PC-3 (cell line): Measurements from ENCODE around the gene ARSK. TPM values are rescaled to one million over a fixed set of nuclear protein-coding genes. Genes with fewer than 3 reads are reported as not detected.

Experiments
- ATAC-seq: fragments of 200-7000 bp; cut with Tn5 transposase; 2 replicates; pipeline ENCODE4 v1.9.1; 2020; ENCODE audit warnings: mild to moderate bottlenecking, moderate library complexity
- BruUV-seq: library from RNA; stranded (reverse); fragments of 400-500 nt; replicated peaks from 2 replicates; lab custom pipeline; 2021; lab: Mats Ljungman, UMichigan
- CTCF ChIA-PET: fragments of 300-600 bp; sonication (Branson Sonifier 250); formaldehyde crosslinking; loops from one replicate; lab custom pipeline; 2022; ENCODE audit warnings: antibody characterized with exemption; lab: Charles Lee
- POLR2A ChIA-PET: fragments of 300-600 bp; sonication (Branson Sonifier 250); formaldehyde crosslinking; loops from one replicate; lab custom pipeline; 2022; ENCODE audit warnings: antibody characterized with exemption; ENCODE audit not compliant: unreplicated experiment; lab: Charles Lee
- DNase-seq: peaks from one replicate; pipeline ENCODE4 v3.0.0-alpha.2; 2015
- H2AFZ ChIP-seq: fragments of 300-600 bp; sonication (generic); 2 replicates; pipeline ENCODE4 v1.6.0; 2016; ENCODE audit warnings: antibody characterized with exemption, low read length
- H3F3A ChIP-seq: fragments of 300-600 bp; sonication (generic); one replicate; pipeline ENCODE4 v1.6.0; 2017; ENCODE audit warnings: antibody characterized with exemption, low read length, control low read depth, mild to moderate bottlenecking; ENCODE audit not compliant: unreplicated experiment
- H3K27ac ChIP-seq: fragments of 300-600 bp; sonication (generic); 2 replicates; pipeline ENCODE4 v1.5.1; 2016; ENCODE audit warnings: mild to moderate bottlenecking, low read length
- H3K27me3 ChIP-seq: fragments of 300-600 bp; sonication (generic); 2 replicates; pipeline ENCODE4 v1.6.1; 2016; ENCODE audit warnings: low read length, mixed read lengths
- H3K36me3 ChIP-seq: fragments of 300-600 bp; sonication (generic); 2 replicates; pipeline ENCODE4 v1.6.1; 2016; ENCODE audit warnings: low read depth, mixed run types, low read length, mixed read lengths
- H3K4me1 ChIP-seq: fragments of 300-600 bp; sonication (generic); 2 replicates; pipeline ENCODE4 v1.5.1; 2016; ENCODE audit warnings: low read length; ENCODE audit not compliant: insufficient read depth
- H3K4me2 ChIP-seq: fragments of 300-600 bp; sonication (generic); 2 replicates; pipeline ENCODE4 v1.6.0; 2016; ENCODE audit warnings: low read length
- H3K4me3 ChIP-seq: fragments of 300-600 bp; sonication (generic); 2 replicates; pipeline ENCODE4 v1.5.1; 2016; ENCODE audit warnings: mild to moderate bottlenecking, low read length, mixed read lengths
- H3K79me2 ChIP-seq: fragments of 300-600 bp; sonication (generic); 2 replicates; pipeline ENCODE4 v1.6.1; 2017; ENCODE audit warnings: low read length, mixed read lengths
- H3K9ac ChIP-seq: fragments of 300-600 bp; sonication (generic); 2 replicates; pipeline ENCODE4 v1.6.0; 2016; ENCODE audit warnings: mild to moderate bottlenecking, low read length
- H3K9me2 ChIP-seq: fragments of 300-600 bp; sonication (generic); replicated peaks from 2 replicates; pipeline ENCODE4 v1.6.1; 2016; ENCODE audit warnings: mixed run types, low read length, mixed read lengths
- H3K9me3 ChIP-seq: fragments of 300-600 bp; sonication (generic); 2 replicates; pipeline ENCODE4 v1.6.1; 2016; ENCODE audit warnings: low read length, mixed read lengths
- H4K20me1 ChIP-seq: fragments of 300-600 bp; sonication (generic); 2 replicates; pipeline ENCODE4 v1.6.1; 2016; ENCODE audit warnings: low read length, mixed read lengths
- EZH2 ChIP-seq: fragments of 300-600 bp; sonication (generic); IDR thresholded peaks from one replicate; pipeline ENCODE4 v1.6.1; 2017; ENCODE audit warnings: antibody characterized with exemption, mild to moderate bottlenecking, low read length; ENCODE audit not compliant: unreplicated experiment
- EZH2phosphoT487 ChIP-seq: fragments of 300-600 bp; sonication (generic); IDR thresholded peaks from 2 replicates; pipeline ENCODE4 v1.6.1; 2018; ENCODE audit warnings: mild to moderate bottlenecking, antibody characterized with exemption, low read length, borderline replicate concordance
- intact Hi-C: fragments of 100-400 bp; cut with micrococcal nuclease; formaldehyde crosslinking; loops from 2 replicates; pipeline ENCODE4 v1.9.0; 2023
- total RNA-seq: library from RNA; depleted of rRNA; stranded (reverse); fragments of >200 nt; gene quantifications from 2 replicates; pipeline ENCODE4 v1.2.3, GENCODE V29; 2014
- TF ChIP-seq, protein P1 (sequence below): fragments of 300-600 bp; sonication (generic); conservative IDR thresholded peaks from 2 replicates; pipeline ENCODE4 v1.5.1; 2017; ENCODE audit warnings: antibody characterized with exemption, low read depth, mild to moderate bottlenecking, low read length

The ARSK gene
- total RNA-seq, 1 experiment from 2014 or later = 10.5 TPM

DNA sequence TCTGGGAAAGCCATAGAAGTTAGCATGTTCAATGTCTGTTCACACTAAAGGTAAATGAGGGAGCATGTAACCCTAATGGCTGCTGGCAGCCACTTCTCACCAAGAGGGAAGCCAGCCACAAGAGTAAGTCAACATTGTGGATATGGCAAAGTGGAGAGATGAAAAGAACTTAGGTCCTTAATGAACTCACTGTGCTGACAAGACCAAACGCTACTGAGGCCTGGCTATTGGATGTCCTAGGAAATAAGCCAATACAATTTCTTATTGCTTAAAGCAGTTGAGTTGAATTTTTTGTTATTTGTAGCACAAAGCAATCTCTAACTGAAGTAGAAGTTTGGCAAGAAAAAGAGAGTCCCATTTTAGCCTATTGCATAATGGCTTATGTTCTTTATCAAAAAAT, 71.8 kb downstream of the ARSK start:
- DNase-seq = no peak
- H3F3A ChIP-seq = no peaks in the 10 kb centered on the region
- ATAC-seq = no peak
- H3K79me2 ChIP-seq = no peaks in the 10 kb centered on the region
- CTCF ChIA-PET = no interaction called here
- BruUV-seq = no TSS peak
- H4K20me1 ChIP-seq = no peaks in the 10 kb centered on the region
- no peak overlapping the region for H3K9ac ChIP-seq
- H3K4me2 ChIP-seq = no peak overlapping the region
- H3K27ac ChIP-seq = no peak overlapping the region
- intact Hi-C loops = no loop called here
- no peaks in the 10 kb centered on the region for H3K9me2 ChIP-seq
- H3K4me3 ChIP-seq = no peak overlapping the region
- no peak overlapping the region for H2AFZ ChIP-seq
- no peaks in the 10 kb centered on the region for H3K9me3 ChIP-seq
- H3K36me3 ChIP-seq = no peaks in the 10 kb centered on the region
- POLR2A ChIA-PET = no interaction called here
- H3K27me3 ChIP-seq = no peaks in the 10 kb centered on the region
- no peak for TF ChIP-seq EZH2
- TF ChIP-seq EZH2phosphoT487 = no peak
- TF ChIP-seq, protein P1, sequence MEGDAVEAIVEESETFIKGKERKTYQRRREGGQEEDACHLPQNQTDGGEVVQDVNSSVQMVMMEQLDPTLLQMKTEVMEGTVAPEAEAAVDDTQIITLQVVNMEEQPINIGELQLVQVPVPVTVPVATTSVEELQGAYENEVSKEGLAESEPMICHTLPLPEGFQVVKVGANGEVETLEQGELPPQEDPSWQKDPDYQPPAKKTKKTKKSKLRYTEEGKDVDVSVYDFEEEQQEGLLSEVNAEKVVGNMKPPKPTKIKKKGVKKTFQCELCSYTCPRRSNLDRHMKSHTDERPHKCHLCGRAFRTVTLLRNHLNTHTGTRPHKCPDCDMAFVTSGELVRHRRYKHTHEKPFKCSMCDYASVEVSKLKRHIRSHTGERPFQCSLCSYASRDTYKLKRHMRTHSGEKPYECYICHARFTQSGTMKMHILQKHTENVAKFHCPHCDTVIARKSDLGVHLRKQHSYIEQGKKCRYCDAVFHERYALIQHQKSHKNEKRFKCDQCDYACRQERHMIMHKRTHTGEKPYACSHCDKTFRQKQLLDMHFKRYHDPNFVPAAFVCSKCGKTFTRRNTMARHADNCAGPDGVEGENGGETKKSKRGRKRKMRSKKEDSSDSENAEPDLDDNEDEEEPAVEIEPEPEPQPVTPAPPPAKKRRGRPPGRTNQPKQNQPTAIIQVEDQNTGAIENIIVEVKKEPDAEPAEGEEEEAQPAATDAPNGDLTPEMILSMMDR = no peak
- H3K4me1 ChIP-seq = peaks cover 10% of the 10 kb centered on the region

DNA sequence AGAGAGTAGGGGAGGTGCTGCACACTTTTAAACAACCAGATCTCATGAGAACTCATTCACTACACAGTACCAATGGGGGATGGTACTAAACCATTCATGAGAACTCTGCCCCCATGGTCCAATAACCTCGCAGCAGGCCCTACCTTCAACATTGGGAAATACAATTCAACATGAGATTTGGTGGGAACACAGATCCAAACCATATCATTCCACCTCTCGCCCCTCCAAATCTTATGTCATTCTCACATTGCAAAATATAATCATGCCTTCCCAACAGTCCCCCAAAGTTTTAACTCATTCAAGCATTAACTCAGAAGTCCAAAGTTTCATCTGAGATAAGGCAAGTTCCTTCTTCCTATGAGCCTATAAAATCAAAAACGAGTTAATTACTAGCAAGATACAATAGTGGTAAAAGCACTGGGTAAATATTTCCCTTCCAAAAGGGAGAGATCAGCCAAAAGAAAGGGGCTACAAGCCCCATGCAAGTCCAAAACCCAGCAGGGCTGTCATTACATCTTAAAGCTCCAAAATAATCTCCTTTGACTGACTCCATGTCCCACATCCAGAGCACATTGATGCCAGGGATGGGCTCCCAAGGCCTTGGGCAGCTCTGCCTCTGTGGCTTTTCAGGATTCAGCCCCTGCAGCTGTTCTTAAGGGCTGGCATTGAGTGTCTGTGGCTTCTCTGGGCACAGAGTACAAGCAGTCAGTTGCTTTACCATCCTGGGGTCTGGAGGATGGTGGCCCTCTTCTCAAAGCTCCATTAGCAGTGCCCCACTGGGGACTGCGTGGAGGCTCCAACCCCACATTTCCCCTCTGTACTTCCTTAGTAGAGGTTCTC, 73.3 kb downstream of the ARSK start:
- Histone ChIP-seq H3K36me3 (no peaks in the 10 kb centered on the region), H3K27ac (no peak overlapping the region), H3K79me2 (no peaks in the 10 kb centered on the region), H3K4me1 (peaks cover 16% of the 10 kb centered on the region), H2AFZ (no peak overlapping the region), H3K4me2 (no peak overlapping the region), H3K9me3 (no peaks in the 10 kb centered on the region), H3K9me2 (no peaks in the 10 kb centered on the region), H3K9ac (no peak overlapping the region), H3K27me3 (no peaks in the 10 kb centered on the region), H4K20me1 (no peaks in the 10 kb centered on the region), H3F3A (no peaks in the 10 kb centered on the region), H3K4me3 (no peak overlapping the region)
- no peak for TF ChIP-seq EZH2
- TF ChIP-seq, protein P1 = no peak
- TF ChIP-seq EZH2phosphoT487 = no peak
- POLR2A ChIA-PET = no interaction called here
- intact Hi-C loops = no loop called here
- DNase-seq = no peak
- BruUV-seq = no TSS peak
- CTCF ChIA-PET = interaction anchor here (0.5 kb wide), 1 partner anchor 212 kb away, joined by 5 read pairs; no protein-coding TSS in a partner anchor
- ATAC-seq = no peak

DNA sequence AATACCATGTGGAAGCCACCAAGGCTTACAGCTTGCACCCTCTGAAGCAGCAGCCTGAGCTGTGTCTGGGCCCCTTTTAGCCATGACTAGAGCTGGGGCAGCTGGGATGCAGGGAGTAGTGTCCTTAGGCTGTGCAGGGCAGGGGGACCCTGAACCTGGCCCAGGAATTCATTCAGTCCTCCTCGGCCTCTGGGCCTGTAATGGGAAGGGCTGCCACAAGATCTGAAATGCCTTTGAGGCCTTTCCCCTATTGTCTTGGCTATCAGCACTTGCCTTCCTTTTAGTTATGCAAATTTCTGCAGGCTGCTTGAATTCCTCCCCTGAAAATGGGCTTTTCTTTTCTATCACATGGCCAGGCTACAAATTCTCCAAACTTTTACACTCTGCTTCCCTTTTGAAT, 74.0 kb downstream of the ARSK start:
- no peaks in the 10 kb centered on the region for H3K27me3 ChIP-seq
- H2AFZ ChIP-seq = no peak overlapping the region
- intact Hi-C loops = no loop called here
- POLR2A ChIA-PET = no interaction called here
- TF ChIP-seq EZH2phosphoT487 (no peak), EZH2 (no peak)
- TF ChIP-seq, protein P1 = no peak
- DNase-seq (no peak), ATAC-seq (no peak)
- H3K9me2 ChIP-seq = no peaks in the 10 kb centered on the region
- H3K4me3 ChIP-seq = no peak overlapping the region
- H3K79me2 ChIP-seq = no peaks in the 10 kb centered on the region
- no TSS peak for BruUV-seq
- no peaks in the 10 kb centered on the region for H3K36me3 ChIP-seq
- CTCF ChIA-PET = no interaction called here
- H3K4me1 ChIP-seq = peaks cover 16% of the 10 kb centered on the region
- H4K20me1 ChIP-seq = no peaks in the 10 kb centered on the region
- H3K4me2 ChIP-seq = no peak overlapping the region
- H3K27ac ChIP-seq = no peak overlapping the region
- H3F3A ChIP-seq = no peaks in the 10 kb centered on the region
- no peak overlapping the region for H3K9ac ChIP-seq
- no peaks in the 10 kb centered on the region for H3K9me3 ChIP-seq
